Panc1 (cell line): ENCODE measurements around the gene JPH2.

Experiments
- CTCF ChIP-seq: fragments of 450-650 bp; IDR thresholded peaks from 2 replicates; pipeline ENCODE4 v1.5.1; 2017; ENCODE audit warnings: mild to moderate bottlenecking
- POLR2AphosphoS5 ChIP-seq: IDR thresholded peaks from 2 replicates; pipeline ENCODE4 v1.6.1; 2012; ENCODE audit warnings: mild to moderate bottlenecking, low read depth, low read length, moderate library complexity

- TF ChIP-seq POLR2AphosphoS5: no peak
- TF ChIP-seq CTCF: no peak
Observed at GRCh38 chr20:44182135-44182765, 4.7 kb downstream of the JPH2 start.
